ENCODE data around the gene CFD.

- TF ChIP-seq FOXJ3 (CRISPR knock-in tag; IDR thresholded peaks at IDR 0.05) (no peak), SIN3A (IDR thresholded peaks at IDR 0.05; ENCODE audit: borderline replicate concordance, low read depth, low read length) (no peak), CTCF (IDR thresholded peaks at IDR 0.05) (no peak), EP300 (IDR thresholded peaks at IDR 0.05; ENCODE audit: borderline replicate concordance in 1 of 2, low read depth in 1 of 2, low read length in 1 of 2) (no peak), POLR2AphosphoS5 (IDR thresholded peaks at IDR 0.05; ENCODE audit: low read depth, low read length) (no peak), GABPA (IDR thresholded peaks at IDR 0.05; ENCODE audit: low read depth) (no peak), REST (IDR thresholded peaks at IDR 0.05; ENCODE audit: low read depth, low read length) (no peak), YY1 (IDR thresholded peaks at IDR 0.05; ENCODE audit: low read depth) (no peak), RXRA (IDR thresholded peaks at IDR 0.05; ENCODE audit: borderline replicate concordance, low read depth) (no peak)
- TF ChIP-seq, protein P1, sequence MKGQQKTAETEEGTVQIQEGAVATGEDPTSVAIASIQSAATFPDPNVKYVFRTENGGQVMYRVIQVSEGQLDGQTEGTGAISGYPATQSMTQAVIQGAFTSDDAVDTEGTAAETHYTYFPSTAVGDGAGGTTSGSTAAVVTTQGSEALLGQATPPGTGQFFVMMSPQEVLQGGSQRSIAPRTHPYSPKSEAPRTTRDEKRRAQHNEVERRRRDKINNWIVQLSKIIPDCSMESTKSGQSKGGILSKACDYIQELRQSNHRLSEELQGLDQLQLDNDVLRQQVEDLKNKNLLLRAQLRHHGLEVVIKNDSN (IDR thresholded peaks at IDR 0.05; ENCODE audit: borderline replicate concordance, low read depth) = no peak
- TF ChIP-seq, protein P2, sequence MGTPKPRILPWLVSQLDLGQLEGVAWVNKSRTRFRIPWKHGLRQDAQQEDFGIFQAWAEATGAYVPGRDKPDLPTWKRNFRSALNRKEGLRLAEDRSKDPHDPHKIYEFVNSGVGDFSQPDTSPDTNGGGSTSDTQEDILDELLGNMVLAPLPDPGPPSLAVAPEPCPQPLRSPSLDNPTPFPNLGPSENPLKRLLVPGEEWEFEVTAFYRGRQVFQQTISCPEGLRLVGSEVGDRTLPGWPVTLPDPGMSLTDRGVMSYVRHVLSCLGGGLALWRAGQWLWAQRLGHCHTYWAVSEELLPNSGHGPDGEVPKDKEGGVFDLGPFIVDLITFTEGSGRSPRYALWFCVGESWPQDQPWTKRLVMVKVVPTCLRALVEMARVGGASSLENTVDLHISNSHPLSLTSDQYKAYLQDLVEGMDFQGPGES (IDR thresholded peaks at IDR 0.05; ENCODE audit: low read depth, low read length) = no peak
These were observed 25.2 kb upstream of the CFD start for GRCh38 chr19:834216-834615.

Measured in SK-N-SH (cell line).